AG09309 (cell line): ENCODE measurements around the gene RASA2.

Source experiments
- DNase-seq: peaks from one replicate; pipeline ENCODE4 v3.0.0-alpha.2; 2010; ENCODE audit warnings: low read depth
- H3K4me3 ChIP-seq: 2 replicates; pipeline ENCODE4 v1.5.1; 2011; ENCODE audit warnings: mild to moderate bottlenecking, low read depth, low read length, moderate library complexity; ENCODE audit not compliant: control insufficient read depth
- CTCF ChIP-seq: IDR thresholded peaks from 2 replicates; pipeline ENCODE4 v1.5.1; 2011; ENCODE audit warnings: mild to moderate bottlenecking, low read depth, low read length, inconsistent platforms; ENCODE audit not compliant: insufficient read depth, control insufficient read depth; ENCODE audit errors: missing control alignments

Gene RASA2

GRCh38 chr3:141576744-141577052, 89.9 kb downstream of the RASA2 start:
- no peak for DNase-seq
- no peak for TF ChIP-seq CTCF
- H3K4me3 ChIP-seq: no peak overlapping the region

GRCh38 chr3:141578202-141578973, 91.6 kb downstream of the RASA2 start:
- no peak overlapping the region for H3K4me3 ChIP-seq
- no peak for TF ChIP-seq CTCF
- no peak for DNase-seq

GRCh38 chr3:141594357-141594756, 107.5 kb downstream of the RASA2 start:
- TF ChIP-seq CTCF: no peak
- no peak overlapping the region for H3K4me3 ChIP-seq
- no peak for DNase-seq

GRCh38 chr3:141597931-141598330, 111.1 kb downstream of the RASA2 start:
- DNase-seq: peak; percentile 5
- TF ChIP-seq CTCF: no peak
- no peak overlapping the region for H3K4me3 ChIP-seq

- H3K4me3 ChIP-seq: no peak overlapping the region
- no peak for DNase-seq
- no peak for TF ChIP-seq CTCF
These were observed 113.5 kb downstream of the RASA2 start for GRCh38 chr3:141600331-141600730.

- DNase-seq: no peak
- H3K4me3 ChIP-seq: no peak overlapping the region
- TF ChIP-seq CTCF: no peak
These were observed 115.9 kb downstream of the RASA2 start for GRCh38 chr3:141602706-141603105.
